IMR-90 (cell line): ENCODE data around the gene GABRA1.

Source experiments
- CEBPB ChIP-seq: IDR thresholded peaks from 2 replicates; pipeline ENCODE4 v1.6.1; 2012; ENCODE audit warnings: low read depth, low read length, improper control_type of control experiment
- CHD1 ChIP-seq: IDR thresholded peaks from 2 replicates; pipeline ENCODE4 v1.6.1; 2012; ENCODE audit warnings: low read depth, low read length, improper control_type of control experiment
- FOS ChIP-seq: fragments of 150-350 bp; IDR thresholded peaks from 2 replicates; pipeline ENCODE4 v1.6.1; 2016; ENCODE audit warnings: low read depth, low read length
- MAFK ChIP-seq: IDR thresholded peaks from 2 replicates; pipeline ENCODE4 v1.6.1; 2012; ENCODE audit warnings: low read depth, low read length, improper control_type of control experiment
- MAZ ChIP-seq: IDR thresholded peaks from 2 replicates; pipeline ENCODE4 v1.6.1; 2012; ENCODE audit warnings: low read depth, mild to moderate bottlenecking, low read length, improper control_type of control experiment, moderate library complexity, borderline replicate concordance
- MXI1 ChIP-seq: IDR thresholded peaks from 2 replicates; pipeline ENCODE4 v1.6.1; 2012; ENCODE audit warnings: low read depth, mild to moderate bottlenecking, low read length, moderate library complexity, borderline replicate concordance
- POLR2A ChIP-seq: IDR thresholded peaks from 2 replicates; pipeline ENCODE4 v1.6.1; 2012; ENCODE audit warnings: mild to moderate bottlenecking, low read depth, low read length
- RAD21 ChIP-seq: IDR thresholded peaks from 2 replicates; pipeline ENCODE4 v1.6.1; 2012; ENCODE audit warnings: low read length, improper control_type of control experiment
- RCOR1 ChIP-seq: IDR thresholded peaks from 2 replicates; pipeline ENCODE4 v1.6.1; 2012; ENCODE audit warnings: mild to moderate bottlenecking, low read length, improper control_type of control experiment; ENCODE audit not compliant: insufficient replicate concordance
- RFX5 ChIP-seq: IDR thresholded peaks from 2 replicates; pipeline ENCODE4 v1.8.0; 2012; ENCODE audit warnings: low read depth, mild to moderate bottlenecking, low read length, moderate library complexity
- SMC3 ChIP-seq: fragments of 150-350 bp; IDR thresholded peaks from 2 replicates; pipeline ENCODE4 v1.6.1; 2016; ENCODE audit warnings: low read depth, mild to moderate bottlenecking, antibody characterized with exemption, low read length, moderate library complexity
- USF2 ChIP-seq: fragments of 150-350 bp; IDR thresholded peaks from 2 replicates; pipeline ENCODE4 v1.6.1; 2017; ENCODE audit warnings: mild to moderate bottlenecking, antibody characterized with exemption, low read length, low read depth
- TF ChIP-seq, protein P1 (sequence below): conservative IDR thresholded peaks from 2 replicates; pipeline ENCODE4 v1.5.1; 2012; ENCODE audit warnings: mild to moderate bottlenecking, low read depth, low read length, improper control_type of control experiment
- TF ChIP-seq, protein P2 (sequence below): fragments of 150-350 bp; IDR thresholded peaks from 2 replicates; pipeline ENCODE4 v1.6.1; 2016; ENCODE audit warnings: low read depth, mild to moderate bottlenecking, low read length, moderate library complexity, borderline replicate concordance

DNA sequence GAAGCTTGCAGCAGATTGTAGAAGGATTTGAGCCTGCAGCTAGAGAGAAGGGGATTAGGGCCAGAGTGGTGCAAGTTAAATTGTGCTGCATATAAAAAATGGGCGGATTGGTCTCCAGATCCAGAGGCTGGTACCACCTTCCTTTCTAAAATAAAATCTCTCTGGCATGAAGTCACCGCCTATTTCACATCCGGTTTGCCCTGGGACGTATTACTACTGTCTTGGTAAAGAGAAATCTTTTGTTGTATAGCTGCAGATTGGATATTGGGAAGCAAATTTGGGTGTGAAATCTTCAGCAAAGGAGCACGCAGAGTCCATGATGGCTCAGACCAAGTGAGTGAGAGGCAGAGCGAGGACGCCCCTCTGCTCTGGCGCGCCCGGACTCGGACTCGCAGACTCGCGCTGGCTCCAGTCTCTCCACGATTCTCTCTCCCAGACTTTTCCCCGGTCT, at the start of gene GABRA1:
- TF ChIP-seq SMC3 (no peak), POLR2A (no peak), MAZ (no peak), CHD1 (no peak), RAD21 (no peak), FOS (no peak), RFX5 (no peak), RCOR1 (no peak), CEBPB (no peak), USF2 (no peak), MXI1 (no peak), MAFK (no peak)
- TF ChIP-seq, protein P1, sequence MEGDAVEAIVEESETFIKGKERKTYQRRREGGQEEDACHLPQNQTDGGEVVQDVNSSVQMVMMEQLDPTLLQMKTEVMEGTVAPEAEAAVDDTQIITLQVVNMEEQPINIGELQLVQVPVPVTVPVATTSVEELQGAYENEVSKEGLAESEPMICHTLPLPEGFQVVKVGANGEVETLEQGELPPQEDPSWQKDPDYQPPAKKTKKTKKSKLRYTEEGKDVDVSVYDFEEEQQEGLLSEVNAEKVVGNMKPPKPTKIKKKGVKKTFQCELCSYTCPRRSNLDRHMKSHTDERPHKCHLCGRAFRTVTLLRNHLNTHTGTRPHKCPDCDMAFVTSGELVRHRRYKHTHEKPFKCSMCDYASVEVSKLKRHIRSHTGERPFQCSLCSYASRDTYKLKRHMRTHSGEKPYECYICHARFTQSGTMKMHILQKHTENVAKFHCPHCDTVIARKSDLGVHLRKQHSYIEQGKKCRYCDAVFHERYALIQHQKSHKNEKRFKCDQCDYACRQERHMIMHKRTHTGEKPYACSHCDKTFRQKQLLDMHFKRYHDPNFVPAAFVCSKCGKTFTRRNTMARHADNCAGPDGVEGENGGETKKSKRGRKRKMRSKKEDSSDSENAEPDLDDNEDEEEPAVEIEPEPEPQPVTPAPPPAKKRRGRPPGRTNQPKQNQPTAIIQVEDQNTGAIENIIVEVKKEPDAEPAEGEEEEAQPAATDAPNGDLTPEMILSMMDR: no peak
- TF ChIP-seq, protein P2, sequence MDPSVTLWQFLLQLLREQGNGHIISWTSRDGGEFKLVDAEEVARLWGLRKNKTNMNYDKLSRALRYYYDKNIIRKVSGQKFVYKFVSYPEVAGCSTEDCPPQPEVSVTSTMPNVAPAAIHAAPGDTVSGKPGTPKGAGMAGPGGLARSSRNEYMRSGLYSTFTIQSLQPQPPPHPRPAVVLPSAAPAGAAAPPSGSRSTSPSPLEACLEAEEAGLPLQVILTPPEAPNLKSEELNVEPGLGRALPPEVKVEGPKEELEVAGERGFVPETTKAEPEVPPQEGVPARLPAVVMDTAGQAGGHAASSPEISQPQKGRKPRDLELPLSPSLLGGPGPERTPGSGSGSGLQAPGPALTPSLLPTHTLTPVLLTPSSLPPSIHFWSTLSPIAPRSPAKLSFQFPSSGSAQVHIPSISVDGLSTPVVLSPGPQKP: no peak
